Fibroblast of lung (primary cell): ENCODE measurements around the gene DISP3. TPM values are rescaled to one million over a fixed set of nuclear protein-coding genes. Genes with fewer than 3 reads are reported as not detected.

ENCODE experiments used
- DNase-seq, 2 donors: peaks; one replicate each; pipeline versions ENCODE4 v3.0.0 to v3.0.0-alpha.2; 2010; ENCODE audit warnings: low read depth in 2 of 2
- H2AFZ ChIP-seq: 2 replicates; pipeline ENCODE4 v1.5.1; 2012; ENCODE audit warnings: low read length, control low read depth, inconsistent platforms
- H3K27ac ChIP-seq: 2 replicates; pipeline ENCODE4 v1.5.1; 2011; ENCODE audit warnings: low read length, control low read depth; ENCODE audit not compliant: insufficient read depth
- H3K27me3 ChIP-seq: 2 replicates; pipeline ENCODE4 v1.5.1; 2011; ENCODE audit warnings: mild to moderate bottlenecking, low read length; ENCODE audit not compliant: control insufficient read depth, insufficient read depth
- H3K36me3 ChIP-seq: 2 replicates; pipeline ENCODE4 v1.5.1; 2011; ENCODE audit warnings: low read length; ENCODE audit not compliant: control insufficient read depth, insufficient read depth
- H3K4me1 ChIP-seq: 2 replicates; pipeline ENCODE4 v1.5.1; 2011; ENCODE audit warnings: low read length; ENCODE audit not compliant: control insufficient read depth, insufficient read depth; ENCODE audit errors: extremely low read depth
- H3K4me2 ChIP-seq: 2 replicates; pipeline ENCODE4 v1.5.1; 2011; ENCODE audit warnings: low read length, control low read depth; ENCODE audit not compliant: insufficient read depth; ENCODE audit errors: extremely low read depth
- H3K4me3 ChIP-seq, 4 experiments: fragments of 200-600 bp in 1 of 4; sonication (generic) in 1 of 4; replicated peaks in 1 of 4; 2 replicates each; pipeline ENCODE4 v1.5.1; 2011 to 2016; ENCODE audit warnings: low read length in 4 of 4, low read depth in 3 of 4, mild to moderate bottlenecking in 3 of 4, control low read depth in 2 of 4, inconsistent platforms in 1 of 4, mixed read lengths in 1 of 4; ENCODE audit not compliant: insufficient read depth in 1 of 4; ENCODE audit errors: control extremely low read depth in 1 of 4
- H3K79me2 ChIP-seq: 2 replicates; pipeline ENCODE4 v1.5.1; 2012; ENCODE audit warnings: mild to moderate bottlenecking, low read length, inconsistent platforms; ENCODE audit not compliant: control insufficient read depth, insufficient read depth
- H3K9ac ChIP-seq: 2 replicates; pipeline ENCODE4 v1.5.1; 2011; ENCODE audit warnings: mild to moderate bottlenecking, low read length, control low read depth; ENCODE audit not compliant: insufficient read depth
- H3K9me3 ChIP-seq: 2 replicates; pipeline ENCODE4 v1.5.1; 2012; ENCODE audit warnings: low read depth, low read length; ENCODE audit not compliant: control insufficient read depth, insufficient read depth
- H4K20me1 ChIP-seq: 2 replicates; pipeline ENCODE4 v1.5.1; 2011; ENCODE audit warnings: low read length; ENCODE audit not compliant: control insufficient read depth, insufficient read depth; ENCODE audit errors: extremely low read depth
- CTCF ChIP-seq, 2 donors: IDR thresholded peaks in 1 of 2; conservative IDR thresholded peaks in 1 of 2; 1 replicate in 1 of 2; 2 replicates in 1 of 2; pipeline ENCODE4 v1.5.1; 2011 to 2012; ENCODE audit warnings: low read length in 2 of 2, control low read depth in 1 of 2, inconsistent platforms in 1 of 2, low read depth in 1 of 2, mild to moderate bottlenecking in 1 of 2
- EZH2 ChIP-seq: IDR thresholded peaks from 2 replicates; pipeline ENCODE4 v1.5.1; 2012; ENCODE audit warnings: low read length, control low read depth, mild to moderate bottlenecking; ENCODE audit errors: missing control alignments
- polyA plus RNA-seq, 2 donors: library from polyadenylated mRNA; depleted of rRNA in 1 of 2; stranded (reverse) in 1 of 2; unstranded in 1 of 2; fragments of >200 nt; gene quantifications; 2 replicates each; pipeline ENCODE4 v1.2.1, GENCODE V29; 2011 to 2012; ENCODE audit warnings: missing spikeins in 1 of 2
- total RNA-seq: library from RNA; depleted of rRNA; stranded (reverse); fragments of >200 nt; gene quantifications from 2 replicates; pipeline ENCODE4 v1.2.1, GENCODE V29; 2014

The DISP3 gene
- total and polyA plus RNA-seq, 2 donors (not counting 1 experiment from before 2014, with no cell fraction given) = 0.02 TPM; not detected in 1

- H3K27ac ChIP-seq = no peak overlapping the region
- H3K36me3 ChIP-seq = no peaks in the 10 kb centered on the region
- DNase-seq = no peak
- no peaks in the 10 kb centered on the region for H3K79me2 ChIP-seq
- H3K9me3 ChIP-seq = no peaks in the 10 kb centered on the region
- H3K4me1 ChIP-seq = no peaks in the 10 kb centered on the region
- no peak overlapping the region for H3K4me3 ChIP-seq
- H3K9ac ChIP-seq = no peak overlapping the region
- TF ChIP-seq CTCF (conservative IDR thresholded peaks at IDR 0.05 in 1 of 2, IDR thresholded peaks at IDR 0.05 in 1 of 2; ENCODE audit: low read depth in 1 of 2, low read length in 2 of 2) (no peak), EZH2 (no peak)
- H3K4me2 ChIP-seq = no peak overlapping the region
- no peaks in the 10 kb centered on the region for H4K20me1 ChIP-seq
- H2AFZ ChIP-seq = no peak overlapping the region
- no peaks in the 10 kb centered on the region for H3K27me3 ChIP-seq
Observed at GRCh38 chr1:11431941-11432507, 46.9 kb upstream of the DISP3 start.

DNA sequence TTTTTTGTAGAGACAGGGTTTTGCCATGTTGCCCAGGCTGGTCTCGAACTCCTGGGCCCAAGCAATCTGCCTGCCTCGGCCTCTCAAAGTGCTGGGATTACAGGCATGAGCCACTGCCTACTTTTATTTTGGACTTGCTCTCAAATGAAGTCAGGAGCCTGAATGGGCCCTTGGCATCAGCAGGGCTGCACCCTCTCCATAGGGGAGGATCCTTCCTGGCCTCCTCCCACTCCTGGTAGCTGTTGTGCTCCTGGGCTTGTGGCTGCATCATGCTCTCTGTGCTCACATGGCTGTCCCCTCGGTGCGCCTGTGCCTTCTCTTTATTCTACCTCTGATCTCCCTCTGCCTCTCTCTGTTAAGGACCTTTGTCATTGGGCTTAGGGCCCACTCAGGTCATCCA, 46.4 kb upstream of the DISP3 start:
- Histone ChIP-seq H3K36me3 (no peaks in the 10 kb centered on the region), H3K27me3 (no peaks in the 10 kb centered on the region), H3K4me2 (no peak overlapping the region), H4K20me1 (no peaks in the 10 kb centered on the region), H3K4me3 (no peak overlapping the region), H3K4me1 (no peaks in the 10 kb centered on the region), H3K27ac (no peak overlapping the region), H3K9me3 (no peaks in the 10 kb centered on the region), H2AFZ (no peak overlapping the region), H3K79me2 (no peaks in the 10 kb centered on the region), H3K9ac (no peak overlapping the region)
- TF ChIP-seq EZH2 = no peak
- no peak for TF ChIP-seq CTCF (conservative IDR thresholded peaks at IDR 0.05 in 1 of 2, IDR thresholded peaks at IDR 0.05 in 1 of 2; ENCODE audit: low read depth in 1 of 2, low read length in 2 of 2)
- DNase-seq = no peak

- Histone ChIP-seq H3K27me3 (no peaks in the 10 kb centered on the region), H3K4me1 (no peaks in the 10 kb centered on the region), H3K79me2 (no peaks in the 10 kb centered on the region), H3K9me3 (no peaks in the 10 kb centered on the region), H3K4me3 (no peak overlapping the region), H3K9ac (no peak overlapping the region), H3K4me2 (no peak overlapping the region), H3K36me3 (no peaks in the 10 kb centered on the region), H3K27ac (no peak overlapping the region), H4K20me1 (no peaks in the 10 kb centered on the region), H2AFZ (no peak overlapping the region)
- no peak for DNase-seq
- TF ChIP-seq EZH2 = no peak
- TF ChIP-seq CTCF (conservative IDR thresholded peaks at IDR 0.05 in 1 of 2, IDR thresholded peaks at IDR 0.05 in 1 of 2; ENCODE audit: low read depth in 1 of 2, low read length in 2 of 2) = no peak
Observed at GRCh38 chr1:11434501-11434900, 44.5 kb upstream of the DISP3 start.
